Measurements from ENCODE around the gene TBC1D19. TPM values are rescaled to one million over a fixed set of nuclear protein-coding genes. Genes with fewer than 3 reads are reported as not detected.
A peak's percentile ranks its signal among the peaks of the same experiment; 100 is the strongest.

TBC1D19 gene
- total and polyA plus RNA-seq, 2 of the 4 experiments (the other 2 are of a cell fraction): 9.9 to 17.6 TPM

- Histone ChIP-seq H2BK120ac (ENCODE audit: low read depth, low read length) (peak overlapping the region; percentile 30), H3K27me3 (ENCODE audit: control insufficient read depth, insufficient read depth, low read length) (no peaks in the 10 kb centered on the region), H3K56ac (ENCODE audit: extremely low read depth, insufficient read depth, low read length) (peak overlapping the region; percentile 47; the same call in 1 of the 2 replicates), H2BK15ac (ENCODE audit: low read depth, low read length) (peak overlapping the region; percentile 40; the same call in 1 of the 3 replicates), H2BK20ac (ENCODE audit: low read depth, low read length) (0 out of 2 replicates have a peak overlapping the region, but pooled peaks have one; percentile 2), H3K36me3 (ENCODE audit: control insufficient read depth, insufficient read depth, low read length) (peaks cover 4% of the 10 kb centered on the region; the same call in 1 of the 2 replicates), H4K20me1 (ENCODE audit: insufficient read depth, low read length) (no peaks in the 10 kb centered on the region), H3K9me3 (ENCODE audit: control insufficient read depth, insufficient read depth, low read length) (no peaks in the 10 kb centered on the region), H3K23ac (ENCODE audit: low read depth, low read length) (no peak overlapping the region), H3K4me2 (ENCODE audit: low read depth, low read length) (no peak overlapping the region), H3K14ac (replicated peaks; ENCODE audit: low read depth, low read length) (no peak overlapping the region), H4K91ac (ENCODE audit: insufficient read depth, low read depth, low read length) (no peak overlapping the region), H2AK9ac (replicated peaks; ENCODE audit: low read depth, low read length, poor library complexity) (no peak overlapping the region), H3K18ac (ENCODE audit: low read depth, low read length) (no peak overlapping the region), H2BK5ac (ENCODE audit: low read depth, low read length, poor library complexity, severe bottlenecking) (no peak overlapping the region), H2AK5ac (ENCODE audit: low read depth, low read length) (0 out of 2 replicates have a peak overlapping the region, but pooled peaks have one; percentile 35), H3K4ac (ENCODE audit: low read depth, low read length) (no peak overlapping the region), H3K79me1 (ENCODE audit: low read depth in 1 of 2, low read length in 2 of 2) (no peaks in the 10 kb centered on the region), H3K4me3 (ENCODE audit: insufficient read depth, low read depth, low read length) (no peak overlapping the region), H4K8ac (ENCODE audit: low read depth in 2 of 2, low read length in 2 of 2) (no peak overlapping the region; a peak in 2 of 4 replicates), H3K4me1 (ENCODE audit: control insufficient read depth, insufficient read depth, low read length) (peaks cover 4% of the 10 kb centered on the region), H3K9ac (ENCODE audit: low read depth, low read length) (no peak overlapping the region), H4K5ac (ENCODE audit: low read depth, low read length) (no peak overlapping the region), H3K27ac (ENCODE audit: insufficient read depth, low read length) (no peak overlapping the region), H3K9me1 (ENCODE audit: insufficient read depth, low read length) (no peaks in the 10 kb centered on the region), H2AFZ (replicated peaks; ENCODE audit: low read length, poor library complexity) (no peak overlapping the region)
- CTCF ChIA-PET: interaction anchor here (0.6 kb wide), 1 partner anchor 110 kb away, joined by 3 read pairs; no protein-coding TSS in a partner anchor
- 60% methylated on average over 6 of the region's 10 CpGs; no CpG with 5 or more reads in 1 of the 2 experiments for WGBS, 2 experiments (ENCODE audit: extremely low coverage in 2 of 2, insufficient read length in 1 of 2)
- peak; percentile 77 for ATAC-seq (ENCODE audit: low read depth)
- no TSS peak for BruUV-seq (replicated peaks)
- intact Hi-C loops (cut with micrococcal nuclease) (no loop called here), dilution Hi-C loops (cut with HindIII; ENCODE audit: low sequenced_read_pairs, unreplicated experiment) (no loop called here), in situ Hi-C loops (cut with MboI; ENCODE audit: low sequenced_read_pairs) (no loop called here)
- POLR2A ChIA-PET (ENCODE audit: unreplicated experiment): no interaction called here
- peak; percentile 68 for DNase-seq
- TF ChIP-seq POLR2A (IDR thresholded peaks at IDR 0.05; ENCODE audit: low read depth, low read length) (no peak), NFE2L2 (IDR thresholded peaks at IDR 0.05; ENCODE audit: low read depth, low read length) (no peak), ELK1 (IDR thresholded peaks at IDR 0.05; ENCODE audit: borderline replicate concordance, low read depth, low read length) (no peak), CEBPB (IDR thresholded peaks at IDR 0.05; ENCODE audit: low read depth, low read length) (no peak), FOS (IDR thresholded peaks at IDR 0.05; ENCODE audit: low read depth, low read length) (no peak), RAD21 (IDR thresholded peaks at IDR 0.05; ENCODE audit: low read length) (no peak), MAFK (IDR thresholded peaks at IDR 0.05; ENCODE audit: low read depth, low read length) (no peak), SMC3 (IDR thresholded peaks at IDR 0.05; ENCODE audit: low read depth, low read length) (no peak), USF2 (IDR thresholded peaks at IDR 0.05; ENCODE audit: low read depth, low read length) (no peak), CTCF (conservative IDR thresholded peaks at IDR 0.05; ENCODE audit: low read depth, low read length) (no peak), RCOR1 (IDR thresholded peaks at IDR 0.05; ENCODE audit: insufficient replicate concordance, low read length) (no peak), MAZ (IDR thresholded peaks at IDR 0.05; ENCODE audit: borderline replicate concordance, low read depth, low read length) (no peak), CHD1 (IDR thresholded peaks at IDR 0.05; ENCODE audit: low read depth, low read length) (no peak)
These were observed 169.7 kb downstream of the TBC1D19 start for GRCh38 chr4:26753617-26754016.

Measured in IMR-90 (cell line).